ENCODE results near the gene FAM9C. TPM values are rescaled to one million over a fixed set of nuclear protein-coding genes. Genes with fewer than 3 reads are reported as not detected.
A peak's percentile ranks its signal among the peaks of the same experiment; 100 is the strongest.

Gene FAM9C
- total and polyA plus RNA-seq, 2 of the 4 experiments (the other 2 are of a cell fraction), result not detected

- POLR2A ChIA-PET (ENCODE audit: unreplicated experiment), result no interaction called here
- 0 out of 3 replicates have a peak overlapping the region, but pooled peaks have one; percentile 21 for H2BK15ac ChIP-seq (ENCODE audit: low read depth, low read length)
- no peak for TF ChIP-seq CEBPB (IDR thresholded peaks at IDR 0.05; ENCODE audit: low read depth, low read length)
- no peak for TF ChIP-seq RAD21 (IDR thresholded peaks at IDR 0.05; ENCODE audit: low read length)
- no peak for TF ChIP-seq CTCF (conservative IDR thresholded peaks at IDR 0.05; ENCODE audit: low read depth, low read length)
- TF ChIP-seq RFX5 (IDR thresholded peaks at IDR 0.05; ENCODE audit: low read depth, low read length), result no peak
- no peak for TF ChIP-seq RCOR1 (IDR thresholded peaks at IDR 0.05; ENCODE audit: insufficient replicate concordance, low read length)
- TF ChIP-seq CHD1 (IDR thresholded peaks at IDR 0.05; ENCODE audit: low read depth, low read length), result no peak
- no peak for TF ChIP-seq NFE2L2 (IDR thresholded peaks at IDR 0.05; ENCODE audit: low read depth, low read length)
- no peak for TF ChIP-seq USF2 (IDR thresholded peaks at IDR 0.05; ENCODE audit: low read depth, low read length)
- no peak overlapping the region for H3K56ac ChIP-seq (ENCODE audit: extremely low read depth, insufficient read depth, low read length)
- no peak overlapping the region for H3K27ac ChIP-seq (ENCODE audit: insufficient read depth, low read length)
- no peak overlapping the region for H3K18ac ChIP-seq (ENCODE audit: low read depth, low read length)
- no peak overlapping the region for H2AK5ac ChIP-seq (ENCODE audit: low read depth, low read length)
- no peaks in the 10 kb centered on the region; the same call in 1 of the 2 replicates for H3K4me1 ChIP-seq (ENCODE audit: control insufficient read depth, insufficient read depth, low read length)
- WGBS, 2 experiments (ENCODE audit: extremely low coverage in 2 of 2, insufficient read length in 1 of 2), result no CpG with 5 or more reads among the region's 4 CpGs
- no peak overlapping the region for H4K5ac ChIP-seq (ENCODE audit: low read depth, low read length)
- no peak overlapping the region for H4K91ac ChIP-seq (ENCODE audit: insufficient read depth, low read depth, low read length)
- no peak for ATAC-seq (ENCODE audit: low read depth)
- no peaks in the 10 kb centered on the region for H3K27me3 ChIP-seq (ENCODE audit: control insufficient read depth, insufficient read depth, low read length)
- H3K4me3 ChIP-seq (ENCODE audit: insufficient read depth, low read depth, low read length), result no peak overlapping the region
- no peak overlapping the region for H3K4ac ChIP-seq (ENCODE audit: low read depth, low read length)
- intact Hi-C loops (cut with micrococcal nuclease) (no loop called here), dilution Hi-C loops (cut with HindIII; ENCODE audit: low sequenced_read_pairs, unreplicated experiment) (no loop called here), in situ Hi-C loops (cut with MboI; ENCODE audit: low sequenced_read_pairs) (loop anchor here (10.0 kb wide), 1 partner anchor 389 kb away; no protein-coding TSS in a partner anchor)
- H2BK20ac ChIP-seq (ENCODE audit: low read depth, low read length), result no peak overlapping the region
- no peaks in the 10 kb centered on the region for H3K9me3 ChIP-seq (ENCODE audit: control insufficient read depth, insufficient read depth, low read length)
- peak overlapping the region; percentile 38; the same call in 1 of the 2 replicates for H2BK120ac ChIP-seq (ENCODE audit: low read depth, low read length)
- no peaks in the 10 kb centered on the region for H3K36me3 ChIP-seq (ENCODE audit: control insufficient read depth, insufficient read depth, low read length)
- H3K23ac ChIP-seq (ENCODE audit: low read depth, low read length), result no peak overlapping the region
- H3K14ac ChIP-seq (replicated peaks; ENCODE audit: low read depth, low read length), result no peak overlapping the region
- no peaks in the 10 kb centered on the region for H4K20me1 ChIP-seq (ENCODE audit: insufficient read depth, low read length)
- H2AFZ ChIP-seq (replicated peaks; ENCODE audit: low read length, poor library complexity), result no peak overlapping the region
- DNase-seq, result no peak
- no peaks in the 10 kb centered on the region for H3K79me1 ChIP-seq (ENCODE audit: low read depth in 1 of 2, low read length in 2 of 2)
- no peak overlapping the region for H3K4me2 ChIP-seq (ENCODE audit: low read depth, low read length)
- CTCF ChIA-PET, result interaction anchor here (0.5 kb wide), 1 partner anchor 468 kb away, joined by 3 read pairs; no protein-coding TSS in a partner anchor
- no peak overlapping the region for H2AK9ac ChIP-seq (replicated peaks; ENCODE audit: low read depth, low read length, poor library complexity)
- no peak overlapping the region for H3K9ac ChIP-seq (ENCODE audit: low read depth, low read length)
- no TSS peak for BruUV-seq (replicated peaks)
- no peak overlapping the region for H2BK5ac ChIP-seq (ENCODE audit: low read depth, low read length, poor library complexity, severe bottlenecking)
- no peak overlapping the region for H4K8ac ChIP-seq (ENCODE audit: low read depth in 2 of 2, low read length in 2 of 2)
- peaks cover 7% of the 10 kb centered on the region; the same call in 1 of the 2 replicates for H3K9me1 ChIP-seq (ENCODE audit: insufficient read depth, low read length)
Observed at GRCh38 chrX:12986164-12986779, 58.1 kb downstream of the FAM9C start.
